HG02981 (cell line): Measurements from ENCODE around the gene CBL.

ENCODE experiments used
- ATAC-seq: cut with Tn5 transposase; IDR thresholded peaks from one replicate; pipeline ENCODE4 v1.9.1; 2021; ENCODE audit warnings: mild to moderate bottlenecking, moderate library complexity; ENCODE audit not compliant: unreplicated experiment

Gene CBL

DNA sequence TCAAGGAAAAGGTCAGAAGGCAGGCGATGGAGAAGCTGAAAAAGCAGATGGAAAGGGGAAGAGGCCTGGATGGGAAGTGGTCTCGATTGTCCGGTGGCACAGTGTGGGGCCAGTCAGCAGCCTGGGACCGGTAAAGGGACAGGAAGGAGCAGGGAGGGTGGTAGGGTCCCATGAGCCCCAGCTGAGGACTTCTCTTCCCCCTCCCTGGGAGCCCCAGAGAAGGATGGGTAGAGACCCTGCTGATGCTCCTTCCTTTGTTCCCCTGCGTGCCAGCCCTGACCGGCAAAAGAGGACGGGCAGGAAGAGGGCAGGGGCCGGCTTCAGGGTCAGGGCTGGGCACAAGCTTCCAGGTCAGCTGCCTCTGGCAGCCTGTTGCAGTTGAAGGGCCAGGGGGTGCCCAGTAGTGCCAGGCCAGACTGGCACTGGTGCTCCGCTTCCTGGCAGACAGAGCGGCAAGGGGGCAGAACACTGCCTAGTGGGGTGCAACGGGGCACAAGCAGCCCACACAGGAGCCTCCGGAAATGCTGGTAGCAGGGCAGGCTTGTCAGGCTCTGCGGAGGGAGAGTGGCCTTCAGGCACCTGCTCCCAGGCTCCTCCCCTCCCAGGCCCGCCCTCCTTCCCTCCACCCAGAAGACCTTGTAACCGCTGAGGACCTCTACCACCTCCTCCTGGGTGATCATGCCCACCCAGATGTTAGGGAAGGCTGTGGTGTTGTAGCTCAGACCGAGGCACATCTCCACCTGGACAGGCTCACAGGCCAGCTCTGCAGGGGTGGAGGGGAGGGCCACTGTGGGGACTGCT lies 135.3 kb downstream of the CBL start:
- ATAC-seq = no peak

DNA sequence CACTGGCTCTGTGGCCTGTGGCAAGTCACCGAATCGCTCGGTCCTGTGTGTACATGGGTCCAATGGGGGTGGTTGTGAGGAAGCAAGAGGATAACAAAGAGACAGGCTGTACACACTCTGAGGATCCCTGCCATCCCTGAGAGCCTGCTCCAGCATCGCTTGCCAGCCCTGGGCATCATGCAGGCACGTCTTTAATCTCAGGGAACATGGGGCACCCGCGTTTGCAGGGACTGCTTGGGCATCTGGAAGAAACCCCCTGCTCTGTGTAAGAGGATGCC lies 135.8 kb downstream of the CBL start:
- ATAC-seq = no peak

DNA sequence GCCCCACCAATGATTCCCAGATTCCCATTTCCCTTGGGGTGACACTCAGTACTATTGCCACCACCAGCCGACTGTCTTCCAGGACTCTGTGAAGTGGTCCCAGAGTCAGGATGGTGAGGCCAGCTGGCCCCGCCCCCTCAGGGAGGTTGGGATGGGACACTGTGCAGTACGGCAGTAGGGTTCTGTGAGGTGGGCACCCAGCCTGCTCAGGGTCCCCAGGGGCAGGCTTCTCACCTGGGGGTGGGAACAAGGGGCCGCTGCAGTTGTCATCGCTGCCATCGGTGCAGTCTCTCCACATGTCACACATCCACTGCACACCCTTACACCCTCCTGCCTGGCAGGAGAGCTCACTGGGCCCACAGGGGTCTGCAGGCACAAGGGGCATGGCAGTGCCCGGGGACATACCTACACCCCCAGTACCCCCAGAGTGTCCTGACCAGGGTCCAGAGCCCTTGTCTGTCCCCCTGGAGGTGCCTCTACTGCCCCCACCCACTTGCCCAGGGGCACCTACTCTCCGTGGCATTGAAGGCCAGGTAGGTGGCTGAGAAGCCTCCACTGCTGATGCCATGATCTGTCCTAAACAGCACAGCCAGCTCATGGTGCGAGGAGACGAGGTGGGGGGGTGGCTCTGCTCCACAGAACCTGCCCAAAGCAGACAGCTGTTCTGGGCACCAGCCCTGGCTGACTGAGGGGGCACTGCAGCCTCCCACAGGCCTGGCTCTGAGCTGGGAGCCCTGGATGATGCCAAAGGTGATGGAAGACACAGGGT lies 136.4 kb downstream of the CBL start:
- ATAC-seq = no peak

DNA sequence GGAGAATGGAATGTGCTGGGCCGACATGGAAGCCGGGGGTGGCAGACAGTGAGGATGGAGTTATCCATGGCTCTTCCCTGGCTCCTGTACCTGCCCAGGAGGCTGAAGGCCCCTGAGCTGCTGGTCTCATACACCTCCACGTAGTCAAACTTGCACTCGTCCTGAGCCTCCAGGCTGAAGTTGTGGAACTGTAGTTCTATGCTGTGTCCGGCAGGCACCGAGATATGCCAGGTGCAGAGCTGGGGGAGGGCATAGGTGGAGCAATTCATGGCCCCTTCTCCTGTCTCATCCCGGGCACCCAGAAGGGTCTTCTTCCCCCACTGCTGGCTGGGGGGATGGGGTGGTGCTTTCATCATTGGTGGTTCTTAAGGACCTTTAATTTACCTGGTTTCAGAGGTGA lies 137.6 kb downstream of the CBL start:
- no peak for ATAC-seq

DNA sequence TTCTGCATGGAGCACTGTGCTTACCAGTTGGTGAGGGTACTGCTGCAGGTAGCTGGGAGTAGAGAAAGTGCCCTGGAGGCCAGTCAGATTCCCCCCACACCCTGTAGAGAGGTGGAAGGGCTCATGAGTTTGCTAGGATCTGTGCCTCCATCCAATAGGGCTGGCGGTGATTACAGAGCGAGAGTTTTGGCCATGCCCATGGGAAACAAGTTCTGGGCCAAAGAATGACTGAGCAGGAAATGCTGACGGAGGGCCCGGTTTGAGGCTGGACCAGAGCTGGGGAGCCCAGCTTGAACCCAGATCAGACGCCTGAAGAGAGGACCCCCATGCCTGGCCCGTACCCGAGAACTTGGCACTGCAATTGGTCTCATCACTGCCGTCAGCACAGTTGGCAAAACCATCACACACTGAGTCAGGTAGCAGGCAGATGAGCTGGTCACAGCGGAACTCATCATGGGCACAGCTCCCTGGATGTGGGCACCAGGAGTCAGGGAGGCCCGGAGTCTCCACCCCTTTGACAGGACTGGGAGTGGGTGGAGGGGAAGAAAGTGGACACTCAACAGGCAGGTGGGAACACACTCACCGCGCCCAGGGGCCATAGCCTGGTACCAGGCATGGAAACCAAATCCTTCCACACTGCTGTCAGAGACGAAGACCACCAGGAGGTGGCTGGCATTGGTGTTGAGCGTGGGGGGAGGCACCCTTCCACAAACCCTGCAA lies 138.3 kb downstream of the CBL start:
- ATAC-seq = no peak

DNA sequence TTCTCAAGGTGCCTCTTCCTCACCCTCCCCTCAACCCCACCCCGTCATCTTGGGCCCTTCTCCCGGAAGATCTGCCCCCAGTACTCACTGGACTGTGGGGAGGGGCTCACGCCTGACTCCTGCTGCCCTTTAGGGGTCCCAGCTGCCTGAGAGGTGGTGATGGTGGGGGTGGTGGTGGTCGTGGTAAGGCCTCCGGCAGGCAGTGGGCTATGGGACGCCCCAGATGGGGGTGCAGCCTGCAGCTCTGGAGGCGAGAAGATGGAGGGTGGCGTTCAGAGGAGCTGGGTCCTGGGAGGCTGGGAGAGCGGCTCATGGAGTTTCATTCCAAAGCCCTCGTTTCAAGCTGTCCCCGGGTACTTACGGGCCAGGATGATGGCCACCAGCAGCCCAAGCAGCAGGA lies 139.5 kb downstream of the CBL start:
- no peak for ATAC-seq

DNA sequence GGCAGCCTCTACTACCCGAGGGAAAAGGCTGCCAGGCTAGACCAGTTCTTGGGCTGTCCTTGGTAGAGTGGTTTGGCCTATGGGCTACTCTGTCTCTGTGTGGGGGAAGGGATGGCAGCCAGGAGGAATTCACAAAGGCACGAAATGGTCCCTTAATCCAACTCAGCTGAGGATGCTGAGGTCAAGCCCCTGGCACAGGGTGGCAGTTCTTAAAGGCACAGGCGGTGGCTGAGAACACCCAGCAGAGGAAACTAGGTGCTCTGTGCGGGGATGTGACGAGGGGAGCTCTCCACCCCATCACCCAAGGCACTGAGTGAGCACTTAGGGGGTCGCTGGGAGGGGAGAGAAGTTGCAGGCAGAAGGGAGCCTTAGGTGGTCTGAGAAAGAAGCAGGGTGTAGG lies 140.5 kb downstream of the CBL start, which contains the start of gene MFRP:
TSS of gene MFRP (minus strand) at position 101 of the 400 bp plus-strand sequence. CDS start 192 bp downstream, outside the sequence.
- no peak for ATAC-seq

DNA sequence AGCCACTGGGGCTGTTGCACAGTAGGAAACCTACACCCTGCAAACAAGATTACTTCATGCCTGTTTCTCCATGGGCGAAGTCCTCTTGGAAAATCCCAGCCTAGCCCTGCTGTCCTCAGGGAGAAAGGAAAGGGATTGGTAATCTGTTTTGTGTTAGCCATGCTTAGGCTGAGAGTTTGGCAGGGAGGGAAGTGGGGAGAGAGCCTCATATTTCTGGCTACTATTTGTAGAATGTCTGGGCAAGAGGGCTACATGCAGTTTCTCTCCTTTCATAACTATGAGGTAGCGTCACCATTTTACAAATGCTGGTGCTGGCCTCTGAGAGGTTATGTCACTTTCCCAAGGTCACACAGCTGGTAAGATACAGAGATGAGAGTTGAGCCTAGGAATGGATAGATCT lies 141.1 kb downstream of the CBL start:
- ATAC-seq = no peak

DNA sequence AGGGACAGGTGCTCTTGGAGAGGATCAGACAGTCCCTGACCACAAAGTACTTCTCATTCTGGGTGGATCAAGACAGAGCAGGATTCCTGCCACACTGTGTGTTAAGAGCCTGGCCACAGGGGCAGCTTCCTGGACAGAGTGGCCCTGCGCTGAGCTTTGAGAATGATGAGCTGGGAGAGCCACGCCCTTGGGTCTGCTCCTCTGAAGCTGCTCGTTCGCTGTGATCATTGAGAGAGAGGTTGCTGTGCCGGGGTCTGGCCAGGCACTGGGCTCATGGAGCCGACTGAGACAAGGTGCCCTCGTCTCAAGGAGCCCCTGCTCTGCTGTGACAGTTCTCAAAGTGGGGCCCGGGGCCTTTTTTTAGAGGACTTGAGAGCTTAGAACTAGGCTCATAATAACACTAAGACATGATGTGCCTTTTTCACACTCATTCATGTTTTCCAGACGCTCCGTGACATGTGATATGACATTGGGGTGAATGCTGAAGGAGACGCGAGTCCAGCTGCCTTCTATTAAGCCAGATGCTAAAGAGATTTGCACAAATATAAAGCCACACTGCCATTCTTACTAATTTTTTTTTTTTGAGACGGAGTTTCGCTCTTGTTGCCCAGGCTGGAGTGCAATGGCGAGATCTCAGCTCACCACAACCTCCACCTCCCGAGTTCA lies 141.9 kb downstream of the CBL start:
- ATAC-seq = no peak

DNA sequence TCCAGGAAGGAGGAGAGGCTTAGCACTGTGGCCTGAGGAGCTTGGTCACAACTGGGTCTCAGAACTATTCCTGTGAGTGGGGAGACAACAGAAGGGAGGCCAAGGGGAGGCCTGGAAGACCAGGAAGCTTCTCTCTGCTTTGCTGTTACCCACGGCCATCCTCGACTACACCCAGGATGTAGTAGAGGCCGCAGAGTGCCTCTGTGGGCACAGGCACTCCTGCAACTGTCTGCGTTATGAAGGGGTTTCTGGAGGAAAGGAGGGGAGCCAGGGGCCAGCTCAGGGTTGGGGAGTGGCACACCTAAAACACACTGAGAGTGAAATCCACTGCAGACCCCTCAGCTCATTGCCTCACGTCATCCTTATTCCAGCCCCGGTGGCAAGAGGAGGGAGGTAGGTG lies 144.2 kb downstream of the CBL start:
- no peak for ATAC-seq

DNA sequence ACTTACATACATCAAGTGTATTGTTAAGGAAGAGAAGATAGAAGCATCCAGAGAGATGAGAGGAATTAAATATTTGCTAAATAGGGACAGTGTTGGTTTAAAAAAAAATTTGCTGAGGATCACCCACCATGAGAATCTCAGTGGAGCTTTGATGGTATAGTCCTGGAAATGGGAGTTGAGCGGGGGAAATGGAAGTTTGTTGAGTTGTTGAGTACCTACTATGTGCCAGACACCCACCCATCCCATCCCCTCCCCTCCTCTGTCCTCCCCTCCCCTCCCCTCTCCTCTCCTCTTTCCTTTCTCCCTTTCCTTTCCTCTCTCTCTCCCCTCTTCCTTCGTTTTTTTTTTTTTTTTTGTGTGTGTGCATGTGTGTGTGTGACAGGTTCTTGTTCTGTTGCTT lies 145.1 kb downstream of the CBL start:
- ATAC-seq = no peak

DNA sequence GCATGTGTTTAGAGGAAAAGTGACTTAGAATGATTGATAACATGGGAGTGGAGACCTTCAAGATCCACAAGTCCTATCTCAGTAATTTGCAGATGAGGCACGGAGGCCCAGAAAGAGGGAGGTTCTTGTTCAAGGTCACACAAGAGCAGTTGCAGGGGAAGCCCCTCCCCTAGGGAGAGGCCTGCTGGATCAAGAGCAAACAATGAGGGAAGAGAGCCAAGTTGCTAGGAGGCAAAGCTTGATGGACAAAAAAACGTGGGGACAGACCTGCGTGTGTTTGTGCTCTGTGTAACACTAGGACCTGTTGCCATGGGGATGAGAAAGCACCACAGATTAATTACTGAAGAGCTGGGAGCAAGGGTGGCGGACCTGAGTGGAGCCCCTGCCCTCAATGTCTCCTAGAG lies 146.7 kb downstream of the CBL start:
- no peak for ATAC-seq

DNA sequence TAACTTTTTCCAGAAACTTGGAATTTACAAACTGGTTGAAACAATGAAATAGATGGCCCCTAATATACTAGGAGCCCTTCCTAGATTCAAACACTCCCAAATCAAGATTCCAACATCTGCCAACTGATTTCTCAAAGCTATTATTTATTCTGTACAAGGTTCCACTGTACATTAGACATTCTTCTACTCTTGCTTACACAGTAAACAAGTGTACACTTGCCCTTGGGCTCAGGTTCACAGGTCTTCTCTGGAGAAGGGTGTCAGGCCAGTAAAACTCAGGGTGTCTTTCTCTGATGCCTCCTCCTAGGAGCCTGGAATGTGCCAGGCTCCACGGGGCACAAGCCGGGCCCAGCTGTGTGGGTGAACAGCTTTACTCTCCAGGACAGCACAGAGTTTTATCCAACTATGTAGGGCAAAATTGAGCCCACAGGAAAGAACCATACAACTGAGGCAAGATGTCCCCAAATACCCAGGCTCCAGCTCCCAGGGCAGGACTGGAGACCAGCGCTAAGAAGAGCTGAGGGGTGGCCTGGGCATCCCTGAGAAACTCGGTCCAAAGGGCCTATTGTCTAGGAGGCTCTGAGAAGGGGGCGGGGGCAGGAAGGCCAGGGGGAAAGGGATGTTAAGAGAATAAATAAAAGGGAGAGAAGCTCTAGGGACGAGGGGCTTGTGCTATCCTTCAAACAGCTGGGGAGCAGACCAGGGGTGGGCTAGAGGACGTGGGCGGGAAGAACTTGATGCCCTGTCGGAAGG lies 149.1 kb downstream of the CBL start:
- no peak for ATAC-seq

DNA sequence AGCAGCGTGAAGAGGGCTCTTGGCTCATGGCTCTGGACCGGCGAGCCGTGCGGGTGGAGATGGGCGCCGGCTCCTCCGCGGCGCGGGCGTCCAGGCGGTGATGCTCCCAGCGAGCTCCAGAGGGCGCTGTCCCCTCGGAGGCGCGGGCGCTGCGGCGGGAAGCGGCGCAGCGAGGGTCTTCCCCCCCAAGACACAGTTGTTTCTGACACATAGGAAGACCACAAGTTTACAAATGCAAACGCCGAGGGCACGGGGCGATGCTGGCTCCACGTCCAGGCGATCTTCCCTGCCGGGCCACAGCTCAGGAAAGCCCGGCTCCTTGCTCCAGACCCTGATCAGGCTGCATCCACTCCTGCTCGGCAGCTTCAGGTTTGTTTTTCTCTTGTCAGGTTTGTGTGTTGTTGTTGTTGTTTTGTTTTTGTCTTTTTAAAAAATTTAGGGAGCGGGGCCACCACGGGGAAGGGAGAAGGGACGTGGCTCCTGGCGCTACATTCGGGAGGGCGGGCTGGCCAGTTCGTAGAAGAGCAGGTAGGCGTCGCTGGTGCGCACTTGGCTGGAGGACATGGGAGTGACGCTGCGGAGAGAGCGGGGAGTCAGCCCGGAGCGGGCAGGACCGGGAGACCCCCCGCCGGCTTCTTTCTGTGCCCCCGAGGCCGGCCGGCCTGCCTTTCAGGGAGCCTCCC lies 150.4 kb downstream of the CBL start:
- ATAC-seq = peak; percentile 68

DNA sequence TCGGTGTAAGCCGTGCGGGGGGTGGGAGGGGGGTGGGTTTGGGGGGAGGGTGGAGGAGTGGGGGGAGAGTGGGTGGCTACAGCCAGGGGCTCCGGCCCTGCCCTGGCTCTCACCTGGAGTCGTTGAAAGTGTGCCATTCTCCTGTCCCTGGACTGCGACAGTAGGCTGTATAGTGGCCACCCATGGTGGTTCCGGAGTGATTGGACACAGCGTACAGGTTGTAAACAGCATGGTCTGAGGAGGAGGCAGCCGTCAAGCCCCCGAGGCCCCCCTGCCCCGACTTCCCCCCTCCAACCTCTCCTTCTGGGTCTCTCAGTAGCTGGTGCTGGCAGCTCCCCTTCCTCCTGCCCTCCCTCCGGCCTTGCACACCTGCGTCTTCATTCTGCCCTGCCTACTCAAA lies 150.9 kb downstream of the CBL start:
- no peak for ATAC-seq
